Neural crest cell (in vitro differentiated cells): Measurements from ENCODE around the gene NTMT1. TPM values are rescaled to one million over a fixed set of nuclear protein-coding genes. Genes with fewer than 3 reads are reported as not detected.
A peak's percentile ranks its signal among the peaks of the same experiment; 100 is the strongest.

ENCODE experiments used
- DNase-seq: peaks from one replicate; pipeline ENCODE4 v3.0.0; 2021; ENCODE audit warnings: low read depth, mixed read lengths, low spot score
- H3K27ac Mint-ChIP-seq: one replicate; pipeline ENCODE4 v1.8.0; 2021; ENCODE audit warnings: mild to moderate bottlenecking, mixed read lengths; ENCODE audit not compliant: unreplicated experiment
- H3K27me3 Mint-ChIP-seq: 2 replicates; pipeline ENCODE4 v1.8.0; 2021; ENCODE audit warnings: low read depth, mild to moderate bottlenecking, mixed read lengths
- H3K36me3 Mint-ChIP-seq: 2 replicates; pipeline ENCODE4 v1.8.0; 2021; ENCODE audit warnings: low read depth, mild to moderate bottlenecking, mixed read lengths
- H3K4me1 Mint-ChIP-seq: 2 replicates; pipeline ENCODE4 v1.8.0; 2021; ENCODE audit warnings: mixed read lengths
- H3K4me3 Mint-ChIP-seq: one replicate; pipeline ENCODE4 v1.8.0; 2021; ENCODE audit warnings: mild to moderate bottlenecking, mixed read lengths
- H3K9me3 Mint-ChIP-seq: 2 replicates; pipeline ENCODE4 v1.8.0; 2021; ENCODE audit warnings: mixed read lengths
- CTCF ChIP-seq: fragments of 200-600 bp; sonication (generic); conservative IDR thresholded peaks from 2 replicates; pipeline ENCODE4 v1.5.0; 2021; ENCODE audit warnings: antibody characterized with exemption, mild to moderate bottlenecking
- total RNA-seq: library from RNA; stranded (reverse); gene quantifications from 2 replicates; pipeline ENCODE4 v1.2.1, GENCODE V29; 2021

Gene NTMT1
- total RNA-seq, 1 donor from 2014 or later: 51.8 TPM

DNA sequence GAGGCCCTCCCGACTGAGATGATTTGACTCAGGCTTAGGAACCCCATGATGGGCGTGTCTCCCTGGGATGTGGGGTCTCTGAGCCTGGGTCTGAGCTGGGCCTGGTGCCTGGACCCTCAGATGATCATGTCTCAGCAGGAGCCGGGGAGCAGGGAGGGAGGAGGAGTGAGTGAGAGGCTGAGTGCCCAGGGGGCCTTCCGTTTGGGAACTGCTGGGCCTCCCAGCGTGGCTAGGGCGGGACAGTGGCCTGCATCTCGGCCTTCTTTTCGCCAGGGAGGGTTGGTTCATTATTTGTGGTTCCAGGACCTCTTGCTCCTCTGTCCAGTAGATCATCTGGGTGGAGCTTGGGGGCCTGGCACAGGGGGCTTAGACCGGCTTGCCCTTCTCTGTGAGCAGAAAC is 45.1 kb downstream of the NTMT1 start:
- H3K4me1 Mint-ChIP-seq: peaks cover 10% of the 10 kb centered on the region
- DNase-seq: no peak
- H3K36me3 Mint-ChIP-seq: no peaks in the 10 kb centered on the region
- H3K27me3 Mint-ChIP-seq: peaks cover 21% of the 10 kb centered on the region
- H3K27ac Mint-ChIP-seq: peak overlapping the region; percentile 58
- no peak for TF ChIP-seq CTCF
- H3K4me3 Mint-ChIP-seq: no peak overlapping the region
- H3K9me3 Mint-ChIP-seq: no peaks in the 10 kb centered on the region

- DNase-seq: no peak
- H3K27me3 Mint-ChIP-seq: peaks cover 18% of the 10 kb centered on the region
- H3K36me3 Mint-ChIP-seq: no peaks in the 10 kb centered on the region
- no peaks in the 10 kb centered on the region for H3K9me3 Mint-ChIP-seq
- peaks cover 10% of the 10 kb centered on the region for H3K4me1 Mint-ChIP-seq
- TF ChIP-seq CTCF: no peak
- H3K4me3 Mint-ChIP-seq: no peak overlapping the region
- H3K27ac Mint-ChIP-seq: no peak overlapping the region
Measured at GRCh38 chr9:129671519-129671918, 45.6 kb downstream of the NTMT1 start.

DNA sequence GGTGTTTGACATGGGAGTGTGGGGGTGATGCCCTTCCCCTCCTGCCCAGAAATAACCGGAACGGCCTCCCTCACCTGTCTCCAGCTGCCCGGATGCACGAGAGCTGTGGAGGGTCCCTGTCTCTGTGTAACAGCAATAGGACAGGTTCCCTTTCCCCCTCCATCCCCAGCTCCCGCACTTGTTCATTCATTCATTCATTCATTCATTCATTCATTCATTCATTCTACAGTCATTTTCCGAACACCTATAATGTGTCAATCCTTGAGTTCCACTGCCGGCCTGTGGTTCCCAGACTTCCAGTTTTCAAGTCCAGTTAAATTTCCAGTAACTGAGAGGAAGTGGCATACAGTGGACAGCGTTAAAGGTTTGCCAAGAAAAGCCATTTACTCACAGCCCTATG is 46.7 kb downstream of the NTMT1 start:
- Mint-ChIP-seq H3K27ac (no peak overlapping the region), H3K27me3 (peaks cover 11% of the 10 kb centered on the region), H3K36me3 (no peaks in the 10 kb centered on the region), H3K4me1 (peaks cover 10% of the 10 kb centered on the region), H3K4me3 (no peak overlapping the region), H3K9me3 (no peaks in the 10 kb centered on the region)
- TF ChIP-seq CTCF: no peak
- DNase-seq: no peak

GRCh38 chr9:129673602-129674001 is 47.6 kb downstream of the NTMT1 start:
- Mint-ChIP-seq H3K27ac (no peak overlapping the region), H3K4me1 (peaks cover 14% of the 10 kb centered on the region), H3K9me3 (no peaks in the 10 kb centered on the region), H3K4me3 (no peak overlapping the region), H3K36me3 (no peaks in the 10 kb centered on the region), H3K27me3 (peaks cover 13% of the 10 kb centered on the region)
- DNase-seq: no peak
- no peak for TF ChIP-seq CTCF

GRCh38 chr9:129674229-129674628 is 48.3 kb downstream of the NTMT1 start:
- Mint-ChIP-seq H3K27ac (peak overlapping the region; percentile 4), H3K4me3 (no peak overlapping the region)

More at GRCh38 chr9:129674229-129674628, 48.3 kb downstream of the NTMT1 start:
- H3K4me1 Mint-ChIP-seq: peaks cover 14% of the 10 kb centered on the region
- H3K27me3 Mint-ChIP-seq: peaks cover 11% of the 10 kb centered on the region
- no peaks in the 10 kb centered on the region for H3K36me3 Mint-ChIP-seq
- no peak for TF ChIP-seq CTCF
- no peaks in the 10 kb centered on the region for H3K9me3 Mint-ChIP-seq
- no peak for DNase-seq
